ENCODE data around the gene ALK. TPM values are rescaled to one million over a fixed set of nuclear protein-coding genes. Genes with fewer than 3 reads are reported as not detected.

Gene ALK
- total RNA-seq, 1 experiment from 2014 or later = not detected

GRCh38 chr2:29561181-29561580 is 360.2 kb downstream of the ALK start:
- H3K27me3 ChIP-seq = no peaks in the 10 kb centered on the region
- H3K9me3 ChIP-seq = no peaks in the 10 kb centered on the region
- no peak for DNase-seq
- no peak overlapping the region for H3K4me3 ChIP-seq
- no peaks in the 10 kb centered on the region for H3K36me3 ChIP-seq

GRCh38 chr2:29560566-29560965 is 360.8 kb downstream of the ALK start:
- DNase-seq = no peak
- Histone ChIP-seq H3K36me3 (no peaks in the 10 kb centered on the region), H3K27me3 (no peaks in the 10 kb centered on the region), H3K9me3 (no peaks in the 10 kb centered on the region), H3K4me3 (no peak overlapping the region)

GRCh38 chr2:29560030-29560429 is 361.4 kb downstream of the ALK start:
- H3K36me3 ChIP-seq = no peaks in the 10 kb centered on the region
- H3K4me3 ChIP-seq = no peak overlapping the region
- H3K9me3 ChIP-seq = no peaks in the 10 kb centered on the region
- DNase-seq = no peak
- no peaks in the 10 kb centered on the region for H3K27me3 ChIP-seq

GRCh38 chr2:29559578-29559977 is 361.8 kb downstream of the ALK start:
- no peak for DNase-seq
- Histone ChIP-seq H3K27me3 (no peaks in the 10 kb centered on the region), H3K36me3 (no peaks in the 10 kb centered on the region), H3K9me3 (no peaks in the 10 kb centered on the region), H3K4me3 (no peak overlapping the region)

- no peaks in the 10 kb centered on the region for H3K36me3 ChIP-seq
- H3K27me3 ChIP-seq = no peaks in the 10 kb centered on the region
- no peak for DNase-seq
- no peaks in the 10 kb centered on the region for H3K9me3 ChIP-seq
- H3K4me3 ChIP-seq = no peak overlapping the region
These were observed 363.3 kb downstream of the ALK start for GRCh38 chr2:29558097-29558496.

GRCh38 chr2:29557268-29557667 is 364.1 kb downstream of the ALK start:
- no peak for DNase-seq
- Histone ChIP-seq H3K4me3 (no peak overlapping the region), H3K27me3 (no peaks in the 10 kb centered on the region), H3K36me3 (no peaks in the 10 kb centered on the region), H3K9me3 (no peaks in the 10 kb centered on the region)

- Histone ChIP-seq H3K36me3 (no peaks in the 10 kb centered on the region), H3K4me3 (no peak overlapping the region), H3K27me3 (no peaks in the 10 kb centered on the region), H3K9me3 (no peaks in the 10 kb centered on the region)
- no peak for DNase-seq
These were observed 372.4 kb downstream of the ALK start for GRCh38 chr2:29549069-29549380.

- H3K36me3 ChIP-seq = no peaks in the 10 kb centered on the region
- no peak overlapping the region for H3K4me3 ChIP-seq
- no peaks in the 10 kb centered on the region for H3K27me3 ChIP-seq
- H3K9me3 ChIP-seq = no peaks in the 10 kb centered on the region
- no peak for DNase-seq
These were observed 376.5 kb downstream of the ALK start for GRCh38 chr2:29544917-29545316.

- no peaks in the 10 kb centered on the region for H3K27me3 ChIP-seq
- H3K36me3 ChIP-seq = no peaks in the 10 kb centered on the region
- DNase-seq = no peak
- no peak overlapping the region for H3K4me3 ChIP-seq
- H3K9me3 ChIP-seq = no peaks in the 10 kb centered on the region
These were observed 377.4 kb downstream of the ALK start for GRCh38 chr2:29544031-29544430.

GRCh38 chr2:29535188-29535587 is 386.2 kb downstream of the ALK start:
- no peaks in the 10 kb centered on the region for H3K36me3 ChIP-seq
- no peak overlapping the region for H3K4me3 ChIP-seq
- no peaks in the 10 kb centered on the region for H3K27me3 ChIP-seq
- no peak for DNase-seq
- H3K9me3 ChIP-seq = no peaks in the 10 kb centered on the region

- Histone ChIP-seq H3K9me3 (no peaks in the 10 kb centered on the region), H3K27me3 (no peaks in the 10 kb centered on the region), H3K36me3 (no peaks in the 10 kb centered on the region), H3K4me3 (no peak overlapping the region)
- peak; percentile 83 for DNase-seq
These were observed 388.9 kb downstream of the ALK start for GRCh38 chr2:29532436-29532835.

- DNase-seq = no peak
- H3K4me3 ChIP-seq = no peak overlapping the region
- H3K9me3 ChIP-seq = no peaks in the 10 kb centered on the region
- H3K36me3 ChIP-seq = no peaks in the 10 kb centered on the region
- no peaks in the 10 kb centered on the region for H3K27me3 ChIP-seq
These were observed 389.8 kb downstream of the ALK start for GRCh38 chr2:29531626-29532025.

- H3K9me3 ChIP-seq = no peaks in the 10 kb centered on the region
- peak; percentile 64 for DNase-seq
- no peak overlapping the region for H3K4me3 ChIP-seq
- no peaks in the 10 kb centered on the region for H3K27me3 ChIP-seq
- H3K36me3 ChIP-seq = no peaks in the 10 kb centered on the region
These were observed 391.1 kb downstream of the ALK start for GRCh38 chr2:29530281-29530680.

GRCh38 chr2:29528891-29529520 is 392.4 kb downstream of the ALK start:
- no peak overlapping the region for H3K4me3 ChIP-seq
- DNase-seq = peak; percentile 94
- H3K36me3 ChIP-seq = no peaks in the 10 kb centered on the region
- H3K27me3 ChIP-seq = no peaks in the 10 kb centered on the region
- no peaks in the 10 kb centered on the region for H3K9me3 ChIP-seq

- Histone ChIP-seq H3K27me3 (no peaks in the 10 kb centered on the region), H3K4me3 (no peak overlapping the region), H3K36me3 (no peaks in the 10 kb centered on the region), H3K9me3 (no peaks in the 10 kb centered on the region)
- DNase-seq = no peak
These were observed 393.0 kb downstream of the ALK start for GRCh38 chr2:29528371-29528770.

GRCh38 chr2:29527947-29528346 is 393.4 kb downstream of the ALK start:
- H3K4me3 ChIP-seq = no peak overlapping the region
- no peaks in the 10 kb centered on the region for H3K9me3 ChIP-seq
- peak; percentile 20 for DNase-seq
- H3K36me3 ChIP-seq = no peaks in the 10 kb centered on the region
- H3K27me3 ChIP-seq = no peaks in the 10 kb centered on the region

GRCh38 chr2:29526587-29527586 is 394.5 kb downstream of the ALK start:
- Histone ChIP-seq H3K9me3 (no peaks in the 10 kb centered on the region), H3K27me3 (no peaks in the 10 kb centered on the region), H3K4me3 (no peak overlapping the region), H3K36me3 (no peaks in the 10 kb centered on the region)
- DNase-seq = no peak

- H3K27me3 ChIP-seq = no peaks in the 10 kb centered on the region
- no peaks in the 10 kb centered on the region for H3K36me3 ChIP-seq
- no peaks in the 10 kb centered on the region for H3K9me3 ChIP-seq
- DNase-seq = no peak
- H3K4me3 ChIP-seq = no peak overlapping the region
These were observed 395.5 kb downstream of the ALK start for GRCh38 chr2:29525921-29526320.

All from MG63 (cell line).